ENCODE data around the gene NUMB.
"Not testable (repeated sequence)": the region's sequence is repeated elsewhere in the genome, so short reads cannot be mapped to it uniquely, and the experiment has no call there.

Gene NUMB

GRCh38 chr14:73365727-73366126, 92.6 kb downstream of the NUMB start:
- DNase-seq (ENCODE audit: low read depth in 1 of 2, low spot score in 1 of 2) = no peak

- DNase-seq (ENCODE audit: low read depth in 1 of 2, low spot score in 1 of 2) = no peak
Observed at GRCh38 chr14:73364559-73364958, 93.8 kb downstream of the NUMB start.

- no peak for DNase-seq (ENCODE audit: low read depth in 1 of 2, low spot score in 1 of 2)
Observed at GRCh38 chr14:73359445-73359844, 98.9 kb downstream of the NUMB start.

DNA sequence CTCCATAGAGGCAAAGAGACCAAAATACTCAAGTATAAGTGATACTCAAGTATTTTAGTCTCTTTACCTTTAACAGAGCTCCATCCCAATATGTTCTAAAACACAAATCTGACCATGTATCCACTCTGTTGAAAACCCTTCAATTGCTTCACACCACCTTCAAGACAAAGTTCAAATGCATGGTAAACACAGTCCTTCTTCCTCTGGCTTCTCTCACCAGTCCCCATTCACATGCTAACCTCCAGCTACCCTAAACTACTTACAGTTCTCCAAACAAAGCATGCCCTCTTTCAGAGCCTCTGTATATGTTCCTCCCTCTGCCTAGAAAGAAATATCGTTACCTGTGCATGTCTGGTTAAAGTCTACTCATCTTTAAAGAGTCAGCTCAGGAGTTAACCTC, 100.2 kb downstream of the NUMB start:
- no peak for DNase-seq (ENCODE audit: low read depth in 1 of 2, low spot score in 1 of 2)

- DNase-seq (ENCODE audit: low read depth in 1 of 2, low spot score in 1 of 2) = not testable (repeated sequence)
Observed at GRCh38 chr14:73349091-73349490, 109.3 kb downstream of the NUMB start.

- DNase-seq (ENCODE audit: low read depth in 1 of 2, low spot score in 1 of 2) = no peak
Observed at GRCh38 chr14:73344319-73344718, 114.0 kb downstream of the NUMB start.

DNA sequence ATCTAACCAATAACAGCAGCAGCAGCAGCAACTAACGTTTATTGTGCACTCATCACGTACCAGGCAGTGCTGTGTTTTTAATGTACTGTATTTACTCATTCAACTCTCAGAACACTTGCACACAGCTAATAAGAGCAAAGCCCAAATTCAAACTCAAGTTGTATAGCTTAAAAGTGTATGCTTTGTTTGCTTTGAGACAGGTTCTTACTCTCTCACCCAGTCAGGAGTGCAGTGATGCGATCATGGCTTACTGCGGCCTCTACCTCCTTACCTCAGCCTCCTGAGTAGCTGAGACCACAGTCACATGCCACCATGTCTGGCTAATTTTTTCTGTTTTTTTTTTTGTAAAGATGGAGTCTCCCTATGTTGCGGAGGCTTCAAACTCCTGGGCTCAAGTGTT, 115.7 kb downstream of the NUMB start:
- DNase-seq (ENCODE audit: low read depth in 1 of 2, low spot score in 1 of 2) = no peak

DNA sequence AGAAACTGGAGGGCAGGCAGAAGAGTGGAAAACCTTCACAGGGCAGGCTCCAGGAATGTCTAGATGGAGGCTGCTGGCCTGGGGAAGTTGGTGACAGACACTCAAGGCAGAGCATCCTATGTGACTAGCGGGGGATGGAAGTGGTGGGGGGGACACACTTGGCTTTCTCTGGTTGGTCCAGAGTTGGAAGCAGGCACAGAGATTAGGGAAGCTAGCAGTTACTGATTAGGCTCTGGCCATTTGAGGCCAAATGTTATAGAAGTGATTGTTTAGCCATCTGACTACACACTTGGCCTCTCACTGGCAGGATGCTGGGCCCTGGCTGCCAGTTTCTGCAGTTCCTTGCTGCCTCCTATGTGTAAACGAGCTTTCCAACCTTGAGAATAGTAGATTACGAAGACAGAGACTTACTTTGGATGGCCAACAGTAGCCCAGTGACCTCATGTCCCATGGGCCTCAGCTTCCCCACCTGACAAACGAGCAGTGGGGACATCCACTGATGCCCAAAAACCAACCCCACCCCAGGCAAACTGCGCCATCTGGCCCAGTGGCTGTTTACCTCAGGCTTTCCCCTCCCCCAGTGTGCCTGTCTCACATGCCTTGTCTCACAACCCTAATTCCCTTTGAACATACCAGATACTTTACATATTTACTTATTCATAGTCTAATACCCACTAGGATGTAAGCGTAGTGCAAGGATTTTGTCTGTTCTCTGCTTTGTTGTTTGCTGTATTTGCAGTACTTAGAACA, 118.3 kb downstream of the NUMB start:
- DNase-seq (ENCODE audit: low read depth in 1 of 2, low spot score in 1 of 2) = no peak

DNA sequence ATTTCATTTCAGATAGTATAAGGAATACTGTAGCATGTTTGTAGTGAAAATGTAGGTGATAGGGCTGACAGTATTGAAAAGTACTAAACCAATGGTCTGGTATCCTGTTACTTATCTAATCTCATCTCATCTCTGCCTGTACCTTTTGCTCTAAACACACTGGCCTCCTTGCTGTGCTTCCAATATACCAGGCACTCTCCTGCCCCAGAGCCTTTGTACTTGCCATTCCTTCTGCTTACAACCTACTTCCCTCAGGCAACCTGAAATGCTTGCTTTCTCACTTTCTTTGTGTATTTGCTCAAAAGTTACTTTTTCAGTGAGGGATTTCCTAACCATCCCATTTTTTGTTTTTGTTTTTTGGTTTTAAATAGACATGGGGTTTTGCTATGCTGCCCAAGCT, 119.1 kb downstream of the NUMB start:
- DNase-seq (ENCODE audit: low read depth in 1 of 2, low spot score in 1 of 2) = no peak

DNA sequence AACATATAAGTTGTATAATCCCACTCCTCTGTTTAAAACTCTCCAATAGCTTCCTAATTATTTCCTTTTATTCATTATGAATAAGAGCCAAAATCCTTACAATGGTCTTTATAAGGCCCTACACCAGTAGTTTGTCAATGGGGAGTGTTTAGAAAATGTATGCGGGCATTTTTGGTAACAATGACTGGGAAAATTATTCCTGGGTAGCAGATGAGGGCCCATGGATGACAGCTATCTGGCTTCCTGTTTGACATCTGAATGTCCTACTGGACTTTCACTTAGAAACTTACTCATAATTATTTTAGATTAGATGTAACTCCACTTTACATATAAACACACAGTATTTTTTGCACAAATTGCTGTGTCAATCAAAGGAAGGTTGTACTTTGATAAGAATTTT, 119.8 kb downstream of the NUMB start:
- no peak for DNase-seq (ENCODE audit: low read depth in 1 of 2, low spot score in 1 of 2)

DNA sequence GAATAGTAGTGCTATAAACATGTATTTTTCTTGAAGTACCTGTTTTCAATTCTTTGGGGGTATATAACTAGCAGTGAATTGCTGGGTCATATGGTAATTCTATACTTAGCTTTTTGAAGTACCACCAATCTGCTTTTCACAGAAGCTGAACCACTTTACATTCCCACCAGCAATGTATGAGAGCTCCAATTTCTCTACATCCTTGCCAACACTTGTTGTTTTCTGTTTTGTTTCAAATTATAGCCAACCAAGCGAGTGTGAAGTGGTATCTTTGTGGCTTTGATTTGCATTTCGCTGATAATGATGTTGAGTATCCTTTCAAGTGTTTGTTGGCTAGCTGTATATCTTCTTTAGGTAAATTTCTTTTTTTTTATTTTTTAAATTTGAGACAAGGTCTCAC, 125.3 kb downstream of the NUMB start:
- no peak for DNase-seq (ENCODE audit: low read depth in 1 of 2, low spot score in 1 of 2)

GRCh38 chr14:73325630-73326299, 132.6 kb downstream of the NUMB start:
- no peak for DNase-seq (ENCODE audit: low read depth in 1 of 2, low spot score in 1 of 2)

GRCh38 chr14:73325063-73325462, 133.3 kb downstream of the NUMB start:
- no peak for DNase-seq (ENCODE audit: low read depth in 1 of 2, low spot score in 1 of 2)

DNA sequence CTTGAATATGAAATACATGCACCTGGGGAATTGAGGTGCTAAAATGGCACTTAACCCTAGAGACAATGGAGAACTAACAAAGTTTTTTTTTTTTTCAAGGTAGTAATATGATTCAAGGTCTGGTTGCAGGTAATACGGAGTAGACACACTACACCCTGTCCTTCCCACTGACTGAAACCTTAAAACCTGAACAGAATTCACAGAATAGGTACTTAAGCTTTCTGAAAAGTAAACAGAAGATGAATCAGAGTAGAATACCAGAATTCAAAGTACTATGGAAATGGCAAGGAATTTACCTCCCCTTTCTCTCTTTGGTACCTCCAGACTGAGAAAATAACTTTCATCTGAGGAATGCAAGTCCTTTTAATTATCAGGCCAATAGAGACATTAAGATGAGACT, 133.8 kb downstream of the NUMB start:
- no peak for DNase-seq (ENCODE audit: low read depth in 1 of 2, low spot score in 1 of 2)

DNA sequence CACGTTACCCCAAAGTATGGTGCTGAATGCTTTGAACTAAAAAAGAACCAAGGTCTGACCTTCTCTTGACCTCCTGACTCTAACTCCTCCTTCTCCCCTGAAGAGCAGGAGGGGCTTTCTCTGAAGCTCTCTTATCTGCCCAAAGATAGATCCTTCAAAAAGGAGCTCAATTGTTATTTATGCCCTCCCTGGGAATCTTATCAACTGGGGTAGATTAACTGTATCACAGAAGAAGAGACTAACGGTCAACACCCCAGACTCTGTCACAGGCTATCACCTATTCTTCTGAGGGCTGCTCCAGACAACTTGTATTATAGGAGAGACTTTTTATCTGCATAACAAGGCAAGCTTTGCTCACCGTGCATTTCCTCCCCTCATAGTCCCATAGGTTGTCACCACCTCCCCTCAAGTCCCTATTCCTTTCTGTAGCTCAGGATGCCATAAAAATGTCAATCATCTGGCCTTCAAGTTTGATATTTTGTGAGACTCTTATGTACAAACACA, 134.4 kb downstream of the NUMB start:
- no peak for DNase-seq (ENCODE audit: low read depth in 1 of 2, low spot score in 1 of 2)

- no peak for DNase-seq (ENCODE audit: low read depth in 1 of 2, low spot score in 1 of 2)
Observed at GRCh38 chr14:73313151-73313550, 145.2 kb downstream of the NUMB start.

DNA sequence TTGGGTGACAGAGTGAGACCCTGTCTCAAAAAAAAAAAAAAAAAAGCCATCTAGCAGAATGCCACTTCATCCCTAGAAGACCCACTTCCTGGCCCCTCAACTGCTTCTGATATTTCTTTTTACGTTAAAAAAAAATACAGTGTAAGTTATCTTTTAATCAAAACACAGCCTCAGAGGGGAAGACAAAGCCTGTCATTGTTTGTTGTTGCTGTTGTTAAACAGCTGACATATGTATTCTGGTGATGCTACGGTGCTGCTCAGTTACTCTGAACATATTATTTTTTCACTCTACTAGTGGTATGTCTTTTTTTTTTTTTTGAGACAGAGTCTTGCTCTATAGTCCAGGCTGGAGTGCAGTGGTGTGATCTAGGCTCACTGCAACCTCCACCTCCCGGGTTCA, 145.7 kb downstream of the NUMB start:
- no peak for DNase-seq (ENCODE audit: low read depth in 1 of 2, low spot score in 1 of 2)

DNA sequence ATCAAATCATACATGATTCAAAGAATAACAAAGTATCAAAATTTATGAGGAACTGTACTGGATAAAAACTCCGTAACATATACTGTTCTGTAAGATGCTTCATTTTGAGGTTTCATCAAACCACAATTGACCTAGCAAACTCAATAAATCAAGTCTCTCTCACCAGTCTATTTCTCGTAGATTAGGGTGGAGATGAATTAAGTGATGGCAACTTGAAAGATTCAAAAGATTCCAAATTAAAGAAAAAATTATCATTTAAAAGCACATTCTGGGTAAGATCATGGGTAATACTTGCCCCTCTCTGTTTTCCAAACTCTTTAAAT, 146.7 kb downstream of the NUMB start:
- DNase-seq (ENCODE audit: low read depth in 1 of 2, low spot score in 1 of 2) = no peak

DNA sequence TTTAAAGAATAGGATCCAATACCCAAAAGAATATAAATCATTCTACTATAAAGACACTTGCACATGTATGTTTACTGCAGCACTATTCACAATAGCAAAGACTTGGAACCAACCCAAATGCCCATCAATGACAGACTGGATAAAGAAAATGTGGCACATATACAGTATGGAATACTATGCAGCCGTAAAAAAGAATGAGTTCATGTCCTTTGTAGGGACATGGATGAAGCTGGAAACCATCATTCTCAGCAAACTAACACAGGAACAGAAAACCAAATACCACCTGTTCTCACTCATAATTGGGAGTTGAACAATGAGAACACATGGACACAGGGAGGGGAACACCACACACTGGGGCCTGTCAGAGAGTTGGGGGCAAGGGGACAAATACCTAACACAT, 149.1 kb downstream of the NUMB start:
- not testable (repeated sequence) for DNase-seq (ENCODE audit: low read depth in 1 of 2, low spot score in 1 of 2)

GRCh38 chr14:73307261-73307660, 151.1 kb downstream of the NUMB start:
- DNase-seq (ENCODE audit: low read depth in 1 of 2, low spot score in 1 of 2) = no peak

GRCh38 chr14:73305499-73305898, 152.8 kb downstream of the NUMB start:
- DNase-seq (ENCODE audit: low read depth in 1 of 2, low spot score in 1 of 2) = no peak

DNA sequence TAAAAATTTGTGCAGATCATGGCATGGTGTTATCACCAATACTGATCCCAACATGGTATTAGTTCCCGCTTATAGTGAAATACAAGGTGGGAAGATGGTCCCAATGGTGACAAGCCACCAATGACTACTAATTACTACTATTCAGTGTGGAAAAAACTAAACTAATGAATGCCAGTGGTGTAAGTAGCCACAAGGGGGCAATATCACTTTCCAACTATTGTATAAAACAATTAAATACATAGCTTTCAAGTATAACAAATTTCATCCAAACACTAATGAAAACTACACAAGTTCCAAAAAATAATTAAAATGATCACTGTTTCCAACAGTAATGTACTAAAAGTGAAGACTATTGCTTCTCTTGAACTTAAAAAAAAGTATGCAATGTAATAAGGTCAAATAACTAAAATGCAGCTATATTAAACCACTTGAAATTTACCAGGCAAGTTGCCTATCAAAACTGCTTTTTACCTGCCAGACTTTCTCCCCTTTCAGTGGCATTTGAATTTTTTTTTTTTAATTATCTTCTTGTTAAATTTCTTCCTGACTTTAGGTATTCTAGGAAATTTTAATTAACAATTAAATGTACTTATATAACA, 163.0 kb downstream of the NUMB start:
- DNase-seq (ENCODE audit: low read depth in 1 of 2, low spot score in 1 of 2) = no peak

All from stimulated activated CD4-positive, alpha-beta T cell treated with anti-CD3 and anti-CD28 coated beads, Interleukin-15, amount 100 ng/mL, for 1 hour (primary cell).